Esophagus (tissue), 2 donors: Measurements from ENCODE around the gene ERCC6L2. TPM values are rescaled to one million over a fixed set of nuclear protein-coding genes. Genes with fewer than 3 reads are reported as not detected.

Source experiments
- H3K27ac ChIP-seq, 2 donors: one replicate each; pipeline ENCODE4 v1.5.1; 2013; ENCODE audit warnings: low read depth in 2 of 2, mild to moderate bottlenecking in 2 of 2, inconsistent platforms in 1 of 2, low read length in 1 of 2, moderate library complexity in 1 of 2
- H3K27me3 ChIP-seq, 2 donors: one replicate each; pipeline ENCODE4 v1.6.1; 2013; ENCODE audit warnings: low read length in 2 of 2, control low read depth in 1 of 2, mild to moderate bottlenecking in 1 of 2; ENCODE audit not compliant: insufficient read depth in 2 of 2, control insufficient read depth in 1 of 2
- H3K36me3 ChIP-seq, 2 donors: one replicate each; pipeline ENCODE4 v1.6.1; 2013; ENCODE audit warnings: low read length in 1 of 2; ENCODE audit not compliant: control insufficient read depth in 2 of 2, insufficient read depth in 2 of 2
- H3K4me1 ChIP-seq, 2 donors: one replicate each; pipeline ENCODE4 v1.6.1; 2013; ENCODE audit warnings: low read length in 1 of 2; ENCODE audit not compliant: control insufficient read depth in 2 of 2, insufficient read depth in 2 of 2
- H3K4me3 ChIP-seq, 2 donors: one replicate each; pipeline ENCODE4 v1.5.1; 2013; ENCODE audit warnings: low read length in 2 of 2, mild to moderate bottlenecking in 2 of 2, low read depth in 1 of 2, moderate library complexity in 1 of 2
- H3K9me3 ChIP-seq, 2 donors: one replicate each; pipeline ENCODE4 v1.6.1; 2013; ENCODE audit warnings: mild to moderate bottlenecking in 2 of 2, low read depth in 1 of 2, low read length in 1 of 2, moderate library complexity in 1 of 2; ENCODE audit not compliant: control insufficient read depth in 2 of 2, insufficient read depth in 1 of 2
- WGBS, 2 donors: extraction: QIAGEN DNeasy Blood & Tissue Kit; methylation state at CpG; one replicate each; pipeline ENCODE4 v1.1.7; 2013; 5-methylcytosine and 5-hydroxymethylcytosine counted together
- polyA plus RNA-seq, 2 donors: library from polyadenylated mRNA; stranded (reverse); fragments of 200-250 nt; gene quantifications; one replicate each; pipeline ENCODE4 v1.2.3, GENCODE V29; 2013
- donor health status: healthy with polysubstance abuse.
- donor health status: Bipolar disorder and iron deficiency.

Gene ERCC6L2
- polyA plus RNA-seq, 2 donors, result 3.0 to 6.2 TPM

DNA sequence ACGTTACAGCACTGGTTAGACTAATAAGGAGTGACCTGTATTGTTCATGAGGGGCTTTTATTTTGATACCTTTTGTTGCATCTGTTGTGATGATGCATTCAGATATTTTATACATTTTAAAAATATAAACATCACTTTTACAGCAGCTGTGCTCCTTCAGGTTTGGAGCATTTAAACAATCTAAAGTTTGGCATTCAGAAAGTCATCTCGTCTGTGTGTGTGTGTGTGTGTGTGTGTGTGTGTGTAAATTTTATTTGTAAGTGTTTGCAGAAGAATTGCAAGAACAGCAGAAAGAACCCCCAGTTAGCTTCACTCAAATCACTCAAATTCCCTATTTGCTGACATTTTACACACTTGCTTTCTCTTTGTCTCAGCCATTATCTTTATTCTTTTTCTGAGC lies 87.4 kb downstream of the ERCC6L2 start:
- H3K4me3 ChIP-seq, result no peak overlapping the region
- no peaks in the 10 kb centered on the region for H3K4me1 ChIP-seq
- H3K27ac ChIP-seq, result no peak overlapping the region
- H3K36me3 ChIP-seq, result no peaks in the 10 kb centered on the region
- WGBS, 2 donors, result 79 to 84% methylated on average over 2 of the region's 2 CpGs
- no peaks in the 10 kb centered on the region for H3K27me3 ChIP-seq
- no peaks in the 10 kb centered on the region for H3K9me3 ChIP-seq

DNA sequence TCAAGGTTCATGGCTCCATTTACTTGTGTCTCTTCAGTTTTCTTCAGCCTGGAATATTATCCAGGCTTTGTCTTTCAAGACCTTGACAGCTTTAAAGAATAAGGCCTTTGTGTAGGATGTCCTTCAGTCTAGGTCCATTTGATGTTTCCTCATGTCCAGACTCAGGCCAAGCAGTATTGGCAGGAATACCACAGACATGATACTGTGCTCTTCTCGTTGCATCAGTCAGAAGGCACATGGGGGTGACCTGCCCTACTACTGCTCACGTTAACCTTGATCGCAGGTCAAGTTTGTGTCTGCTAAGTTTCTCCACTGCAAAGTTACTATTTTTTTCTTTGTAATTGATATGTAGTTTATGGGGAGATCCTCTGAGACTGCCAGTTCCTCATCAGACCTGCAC lies 88.2 kb downstream of the ERCC6L2 start:
- Histone ChIP-seq H3K36me3 (no peaks in the 10 kb centered on the region), H3K27me3 (no peaks in the 10 kb centered on the region), H3K9me3 (no peaks in the 10 kb centered on the region), H3K4me1 (no peaks in the 10 kb centered on the region), H3K27ac (no peak overlapping the region), H3K4me3 (no peak overlapping the region)
- WGBS, 2 donors, result 97 to 99% methylated on average over 3 of the region's 3 CpGs

DNA sequence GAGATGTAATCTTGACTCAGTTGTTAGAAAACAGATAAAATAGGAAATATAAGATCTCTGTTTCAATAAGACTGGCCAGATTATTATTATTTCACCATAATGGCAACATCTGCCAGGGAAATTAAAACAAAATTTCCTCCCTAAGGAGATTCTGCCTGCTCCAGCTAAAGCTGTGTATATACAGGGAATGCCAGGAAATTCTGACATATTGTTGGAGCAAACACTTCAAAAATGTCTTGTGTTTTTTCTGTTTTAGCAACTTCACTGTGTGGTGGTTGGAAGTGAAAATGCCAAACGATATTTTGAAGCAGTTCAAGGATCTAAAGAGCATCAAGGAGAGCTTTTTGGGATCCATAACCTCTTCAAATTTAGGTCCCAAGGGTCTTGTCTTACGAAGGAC lies 90.8 kb downstream of the ERCC6L2 start:
- Histone ChIP-seq H3K9me3 (no peaks in the 10 kb centered on the region), H3K27ac (no peak overlapping the region), H3K4me1 (no peaks in the 10 kb centered on the region), H3K27me3 (no peaks in the 10 kb centered on the region), H3K36me3 (no peaks in the 10 kb centered on the region), H3K4me3 (no peak overlapping the region)
- WGBS, 2 donors, result 60 to 71% methylated on average over 2 of the region's 2 CpGs

DNA sequence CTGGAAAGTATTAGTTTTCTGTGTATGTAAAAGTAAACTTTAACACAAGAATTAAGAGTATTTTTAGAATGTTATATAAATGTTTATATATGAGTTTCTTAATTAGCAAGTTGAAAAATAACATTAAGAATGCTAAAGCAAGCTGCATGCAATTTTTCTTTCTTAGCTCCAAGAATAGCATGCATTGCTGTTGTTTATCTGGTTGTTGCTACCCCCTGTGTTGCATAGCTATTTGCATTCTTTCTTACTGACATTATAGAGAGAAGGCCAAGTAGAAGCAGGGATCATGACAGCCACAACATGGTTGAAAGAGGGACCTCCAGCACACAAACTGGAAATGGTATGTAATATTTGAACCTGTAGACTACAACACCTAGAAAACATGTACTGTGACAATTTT lies 94.8 kb downstream of the ERCC6L2 start:
- Histone ChIP-seq H3K9me3 (no peaks in the 10 kb centered on the region), H3K36me3 (peaks cover 2 to 4% of the 10 kb centered on the region in 2 donors), H3K27ac (no peak overlapping the region), H3K4me3 (no peak overlapping the region), H3K4me1 (no peaks in the 10 kb centered on the region), H3K27me3 (no peaks in the 10 kb centered on the region)

DNA sequence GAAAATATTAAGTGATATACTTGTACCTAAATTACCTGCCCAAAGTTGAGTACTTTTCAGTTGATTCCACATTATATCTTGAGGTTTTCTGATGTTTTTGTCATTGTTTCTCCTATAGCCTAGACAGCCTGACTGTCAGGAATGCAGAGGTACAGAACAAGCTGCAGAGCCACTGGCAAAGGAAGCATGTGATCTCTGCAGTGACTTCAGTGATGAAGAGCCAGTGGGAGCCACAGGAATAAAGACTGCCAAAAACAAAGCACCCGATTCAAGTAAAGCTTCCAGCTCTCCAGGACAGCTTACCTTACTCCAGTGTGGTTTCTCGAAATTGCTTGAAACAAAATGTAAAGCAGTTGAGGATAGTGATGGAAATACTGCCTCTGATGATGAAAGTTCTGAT lies 96.3 kb downstream of the ERCC6L2 start:
- H3K27ac ChIP-seq, result no peak overlapping the region
- no peaks in the 10 kb centered on the region for H3K4me1 ChIP-seq
- H3K36me3 ChIP-seq, result peaks cover 2 to 7% of the 10 kb centered on the region in 2 donors
- 76 to 80% methylated on average over 2 of the region's 2 CpGs for WGBS, 2 donors
- H3K4me3 ChIP-seq, result no peak overlapping the region
- H3K9me3 ChIP-seq, result no peaks in the 10 kb centered on the region
- H3K27me3 ChIP-seq, result no peaks in the 10 kb centered on the region

DNA sequence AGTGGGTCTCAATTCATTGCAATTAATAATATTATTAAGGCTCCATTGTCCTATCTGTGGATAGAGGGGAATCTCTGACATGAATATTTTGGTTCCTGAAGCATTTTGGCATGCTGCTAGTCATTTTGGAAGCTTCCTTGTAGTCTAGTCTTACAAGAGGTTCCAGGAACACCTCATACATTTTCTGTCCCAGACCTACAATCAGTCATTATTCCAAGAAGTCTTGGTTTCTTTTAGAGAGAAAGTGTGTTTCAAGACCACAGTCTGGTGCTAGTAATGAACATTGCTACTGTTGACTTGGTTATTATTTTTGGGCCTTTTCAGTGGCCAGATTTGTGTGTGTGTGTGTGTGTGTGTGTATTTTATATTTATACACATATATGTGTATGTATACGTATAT lies 98.9 kb downstream of the ERCC6L2 start:
- no peaks in the 10 kb centered on the region for H3K4me1 ChIP-seq
- no peak overlapping the region for H3K27ac ChIP-seq
- H3K36me3 ChIP-seq, result peaks cover 2 to 7% of the 10 kb centered on the region in 2 donors
- H3K9me3 ChIP-seq, result no peaks in the 10 kb centered on the region
- H3K4me3 ChIP-seq, result no peak overlapping the region
- WGBS, 2 donors, result 98 to 100% methylated on average over 1 of the region's 1 CpG
- H3K27me3 ChIP-seq, result no peaks in the 10 kb centered on the region

DNA sequence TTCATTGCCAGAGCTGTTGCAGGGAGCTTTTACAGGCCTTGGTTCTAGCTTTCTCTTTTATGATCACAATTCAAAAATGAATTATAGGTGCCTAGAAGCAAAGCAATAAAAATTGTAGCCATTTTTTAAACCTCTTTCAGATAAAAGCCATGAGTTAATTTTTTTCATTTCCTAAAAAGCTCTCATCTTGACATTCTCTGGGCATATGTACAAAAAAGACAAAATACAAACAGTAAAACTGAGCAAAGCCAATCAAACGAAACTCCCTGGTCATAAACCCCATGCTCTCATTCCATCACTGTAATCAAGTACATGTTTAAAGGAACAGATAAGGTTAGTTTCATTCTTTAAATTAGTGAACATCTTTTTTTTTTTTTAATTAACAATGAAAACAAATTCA lies 101.9 kb downstream of the ERCC6L2 start:
- no peak overlapping the region for H3K27ac ChIP-seq
- no peaks in the 10 kb centered on the region for H3K27me3 ChIP-seq
- no peak overlapping the region for H3K4me3 ChIP-seq
- H3K9me3 ChIP-seq, result no peaks in the 10 kb centered on the region
- H3K4me1 ChIP-seq, result no peaks in the 10 kb centered on the region
- WGBS, 2 donors, result 69 to 70% methylated on average over 1 of the region's 1 CpG
- H3K36me3 ChIP-seq, result peaks cover 0 to 7% of the 10 kb centered on the region in 2 donors

DNA sequence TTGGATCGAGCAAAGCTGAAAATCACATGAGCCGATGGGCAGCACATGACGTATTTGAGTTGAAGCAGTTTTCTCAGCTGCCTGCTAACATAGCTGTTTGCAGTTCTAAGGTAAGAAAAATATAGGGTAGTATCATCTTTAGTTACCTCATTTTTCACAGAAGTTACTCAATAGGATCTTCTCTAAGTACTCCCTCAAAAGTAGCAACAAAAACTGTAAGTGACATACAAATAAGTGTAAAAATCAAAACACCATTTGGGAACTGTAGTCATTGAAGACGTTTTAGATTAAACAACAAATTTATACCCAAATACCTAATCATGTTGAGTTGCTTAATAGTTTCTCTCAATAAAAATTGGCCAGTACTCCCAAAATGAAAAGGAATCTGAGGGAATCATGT lies 102.6 kb downstream of the ERCC6L2 start:
- no peaks in the 10 kb centered on the region for H3K4me1 ChIP-seq
- H3K36me3 ChIP-seq, result peaks cover 0 to 6% of the 10 kb centered on the region in 2 donors
- no peak overlapping the region for H3K27ac ChIP-seq
- H3K27me3 ChIP-seq, result no peaks in the 10 kb centered on the region
- no peaks in the 10 kb centered on the region for H3K9me3 ChIP-seq
- H3K4me3 ChIP-seq, result no peak overlapping the region
- 92 to 93% methylated on average over 4 of the region's 4 CpGs for WGBS, 2 donors

DNA sequence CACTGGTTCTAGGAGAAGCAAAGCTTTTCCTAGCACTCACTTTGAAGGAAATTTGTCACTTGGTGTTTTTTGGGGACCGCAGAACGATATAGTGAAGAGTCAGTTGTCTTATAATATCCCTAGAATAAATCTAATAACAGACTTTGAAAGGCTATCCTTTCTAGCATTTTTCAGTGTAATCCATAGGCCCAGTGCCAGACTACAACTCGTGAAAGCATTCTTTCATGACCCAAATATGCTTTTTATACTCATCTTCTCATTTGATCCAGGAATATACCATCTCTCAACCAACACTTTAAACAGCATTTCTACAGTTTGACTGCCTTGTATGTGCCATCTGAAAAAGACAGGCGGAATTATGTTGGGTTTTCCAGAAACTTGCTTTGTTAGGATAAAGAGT lies 104.0 kb downstream of the ERCC6L2 start:
- Histone ChIP-seq H3K9me3 (no peaks in the 10 kb centered on the region), H3K4me1 (no peaks in the 10 kb centered on the region), H3K27me3 (no peaks in the 10 kb centered on the region), H3K27ac (no peak overlapping the region), H3K4me3 (no peak overlapping the region), H3K36me3 (peaks cover 0 to 4% of the 10 kb centered on the region in 2 donors)
- 79 to 82% methylated on average over 4 of the region's 4 CpGs for WGBS, 2 donors

DNA sequence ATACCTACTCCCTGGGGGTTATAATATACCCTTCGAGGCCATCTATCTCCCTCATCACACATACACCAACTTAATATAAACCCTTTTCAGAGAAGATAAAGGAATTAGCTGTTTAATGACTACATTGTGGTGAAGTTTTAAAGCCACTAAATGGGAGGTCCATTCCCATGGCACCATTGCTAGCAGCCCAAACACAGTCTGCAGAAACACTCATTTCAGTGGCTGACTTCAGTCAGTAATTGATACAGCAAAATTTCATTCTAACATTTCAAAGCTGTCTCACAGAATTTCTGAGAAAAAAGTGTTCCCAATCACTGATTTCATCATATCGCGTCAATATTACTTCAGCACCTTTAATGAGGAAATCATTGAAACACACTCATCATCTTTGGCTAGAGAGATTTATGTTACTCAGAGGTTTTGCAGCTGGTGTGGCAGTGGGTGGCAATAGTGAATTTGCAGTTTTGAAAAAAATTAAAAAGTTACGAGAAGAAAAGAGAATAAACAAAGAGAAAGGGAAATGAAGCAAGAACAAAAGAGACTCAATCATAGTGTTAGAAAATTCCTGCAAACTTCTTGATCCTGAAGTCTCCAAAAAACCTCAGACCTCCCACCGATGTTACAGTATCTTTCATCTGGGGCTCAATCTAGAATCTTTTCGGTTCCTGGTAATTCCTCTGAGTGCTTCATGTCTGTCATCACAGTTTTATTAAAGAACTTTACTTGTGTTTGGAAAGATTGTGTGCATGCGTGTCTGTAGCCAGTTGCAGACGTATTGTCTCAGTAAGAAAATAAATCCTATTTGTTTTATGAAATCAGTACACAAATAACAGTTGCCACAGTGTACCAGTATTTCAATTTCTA lies 105.0 kb downstream of the ERCC6L2 start:
- H3K27ac ChIP-seq, result no peak overlapping the region
- WGBS, 2 donors, result 78 to 86% methylated on average over 8 of the region's 8 CpGs
- no peaks in the 10 kb centered on the region for H3K9me3 ChIP-seq
- peaks cover 0 to 4% of the 10 kb centered on the region in 2 donors for H3K36me3 ChIP-seq
- no peak overlapping the region for H3K4me3 ChIP-seq
- no peaks in the 10 kb centered on the region for H3K4me1 ChIP-seq
- no peaks in the 10 kb centered on the region for H3K27me3 ChIP-seq
